Bronchial epithelial cell (primary cell): ENCODE measurements around the gene SLC35E4. TPM values are rescaled to one million over a fixed set of nuclear protein-coding genes. Genes with fewer than 3 reads are reported as not detected.

ENCODE experiments used
- DNase-seq: peaks from one replicate; pipeline ENCODE4 v3.0.0-alpha.2; 2010; ENCODE audit warnings: low read depth
- FAIRE-seq: peaks from 2 replicates; lab custom pipeline; 2011; peaks lifted over from hg19 to GRCh38; lab: Jason Lieb, UNC
- H3K27me3 ChIP-seq: 2 replicates; pipeline ENCODE4 v1.5.1; 2011; ENCODE audit warnings: low read length; ENCODE audit not compliant: control insufficient read depth, insufficient read depth
- H3K36me3 ChIP-seq: 2 replicates; pipeline ENCODE4 v1.5.1; 2011; ENCODE audit warnings: low read length; ENCODE audit not compliant: control insufficient read depth, insufficient read depth
- H3K4me3 ChIP-seq: 2 replicates; pipeline ENCODE4 v1.5.1; 2011; ENCODE audit warnings: mild to moderate bottlenecking, low read depth, low read length, control low read depth
- CTCF ChIP-seq: IDR thresholded peaks from 2 replicates; pipeline ENCODE4 v1.5.1; 2011; ENCODE audit warnings: mild to moderate bottlenecking, moderate library complexity, low read length, control low read depth, inconsistent platforms; ENCODE audit not compliant: insufficient read depth, severe bottlenecking
- total RNA-seq: library from RNA; depleted of rRNA; stranded (reverse); fragments of >200 nt; gene quantifications from 2 replicates; pipeline ENCODE4 v1.2.1, GENCODE V29; 2014

SLC35E4 gene
- total RNA-seq, 1 donor from 2014 or later: 4.7 TPM

GRCh38 chr22:30680991-30681770, 45.6 kb downstream of the SLC35E4 start:
- TF ChIP-seq CTCF: no peak
- Histone ChIP-seq H3K27me3 (no peaks in the 10 kb centered on the region), H3K4me3 (no peak overlapping the region), H3K36me3 (no peaks in the 10 kb centered on the region)
- DNase-seq: no peak
- no peak for FAIRE-seq

- no peak for FAIRE-seq
- Histone ChIP-seq H3K4me3 (no peak overlapping the region), H3K27me3 (no peaks in the 10 kb centered on the region), H3K36me3 (no peaks in the 10 kb centered on the region)
- no peak for TF ChIP-seq CTCF
- DNase-seq: no peak
These were observed 46.2 kb downstream of the SLC35E4 start for GRCh38 chr22:30681831-30682230.

GRCh38 chr22:30685178-30685577, 49.6 kb downstream of the SLC35E4 start:
- DNase-seq (no peak), FAIRE-seq (no peak)
- TF ChIP-seq CTCF: no peak
- H3K36me3 ChIP-seq: no peaks in the 10 kb centered on the region
- no peak overlapping the region for H3K4me3 ChIP-seq
- H3K27me3 ChIP-seq: no peaks in the 10 kb centered on the region

- no peak for FAIRE-seq
- Histone ChIP-seq H3K27me3 (no peaks in the 10 kb centered on the region), H3K4me3 (no peak overlapping the region), H3K36me3 (no peaks in the 10 kb centered on the region)
- no peak for TF ChIP-seq CTCF
- DNase-seq: no peak
These were observed 51.8 kb downstream of the SLC35E4 start for GRCh38 chr22:30687358-30687757.

GRCh38 chr22:30689622-30690021, 54.0 kb downstream of the SLC35E4 start:
- DNase-seq: no peak
- Histone ChIP-seq H3K4me3 (no peak overlapping the region), H3K36me3 (no peaks in the 10 kb centered on the region), H3K27me3 (no peaks in the 10 kb centered on the region)
- FAIRE-seq: no peak
- TF ChIP-seq CTCF: no peak

GRCh38 chr22:30691204-30691603, 55.6 kb downstream of the SLC35E4 start:
- DNase-seq: no peak
- Histone ChIP-seq H3K36me3 (no peaks in the 10 kb centered on the region), H3K4me3 (no peak overlapping the region), H3K27me3 (peaks cover 3% of the 10 kb centered on the region)
- no peak for FAIRE-seq
- TF ChIP-seq CTCF: no peak
